Measurements from ENCODE around the gene DSCAM.
"Not testable (repeated sequence)": the region's sequence is repeated elsewhere in the genome, so short reads cannot be mapped to it uniquely, and the experiment has no call there.

The DSCAM gene

GRCh38 chr21:40194185-40194980 is 652.6 kb downstream of the DSCAM start:
- no peak for DNase-seq

GRCh38 chr21:40191616-40192015 is 655.3 kb downstream of the DSCAM start:
- no peak for DNase-seq

GRCh38 chr21:40191196-40191595 is 655.8 kb downstream of the DSCAM start:
- no peak for DNase-seq

GRCh38 chr21:40187946-40188654 is 658.9 kb downstream of the DSCAM start:
- DNase-seq = no peak

GRCh38 chr21:40187244-40187643 is 659.7 kb downstream of the DSCAM start:
- no peak for DNase-seq

- DNase-seq = no peak
Observed at GRCh38 chr21:40186045-40186444, 660.9 kb downstream of the DSCAM start.

GRCh38 chr21:40185208-40185607 is 661.8 kb downstream of the DSCAM start:
- no peak for DNase-seq

GRCh38 chr21:40182491-40182890 is 664.5 kb downstream of the DSCAM start:
- not testable (repeated sequence) for DNase-seq

GRCh38 chr21:40179166-40179565 is 667.8 kb downstream of the DSCAM start:
- no peak for DNase-seq

GRCh38 chr21:40178726-40179125 is 668.2 kb downstream of the DSCAM start:
- DNase-seq = no peak

GRCh38 chr21:40177979-40178378 is 669.0 kb downstream of the DSCAM start:
- DNase-seq = no peak

GRCh38 chr21:40176724-40177123 is 670.2 kb downstream of the DSCAM start:
- DNase-seq = no peak

- DNase-seq = no peak
Observed at GRCh38 chr21:40173816-40174215, 673.1 kb downstream of the DSCAM start.

GRCh38 chr21:40169971-40170370 is 677.0 kb downstream of the DSCAM start:
- DNase-seq = no peak

GRCh38 chr21:40166291-40166843 is 680.6 kb downstream of the DSCAM start:
- DNase-seq = no peak

- no peak for DNase-seq
Observed at GRCh38 chr21:40165773-40166070, 681.2 kb downstream of the DSCAM start.

GRCh38 chr21:40164905-40165772 is 681.8 kb downstream of the DSCAM start:
- no peak for DNase-seq

GRCh38 chr21:40162075-40162474 is 684.9 kb downstream of the DSCAM start:
- DNase-seq = no peak

- DNase-seq = no peak
Observed at GRCh38 chr21:40160911-40161310, 686.0 kb downstream of the DSCAM start.

GRCh38 chr21:40158366-40158765 is 688.6 kb downstream of the DSCAM start:
- DNase-seq = no peak

- DNase-seq = no peak
Observed at GRCh38 chr21:40155563-40155962, 691.4 kb downstream of the DSCAM start.

- no peak for DNase-seq
Observed at GRCh38 chr21:40153351-40153750, 693.6 kb downstream of the DSCAM start.

GRCh38 chr21:40152476-40152875 is 694.5 kb downstream of the DSCAM start:
- no peak for DNase-seq
